ENCODE results near the gene ZNF143. TPM values are rescaled to one million over a fixed set of nuclear protein-coding genes. Genes with fewer than 3 reads are reported as not detected.

Gene ZNF143
- total and polyA plus RNA-seq, 10 of the 15 experiments (the other 5 are each of a cell fraction or from before 2014, with no cell fraction given), result 13.6 to 48.7 (median 19.4) TPM

DNA sequence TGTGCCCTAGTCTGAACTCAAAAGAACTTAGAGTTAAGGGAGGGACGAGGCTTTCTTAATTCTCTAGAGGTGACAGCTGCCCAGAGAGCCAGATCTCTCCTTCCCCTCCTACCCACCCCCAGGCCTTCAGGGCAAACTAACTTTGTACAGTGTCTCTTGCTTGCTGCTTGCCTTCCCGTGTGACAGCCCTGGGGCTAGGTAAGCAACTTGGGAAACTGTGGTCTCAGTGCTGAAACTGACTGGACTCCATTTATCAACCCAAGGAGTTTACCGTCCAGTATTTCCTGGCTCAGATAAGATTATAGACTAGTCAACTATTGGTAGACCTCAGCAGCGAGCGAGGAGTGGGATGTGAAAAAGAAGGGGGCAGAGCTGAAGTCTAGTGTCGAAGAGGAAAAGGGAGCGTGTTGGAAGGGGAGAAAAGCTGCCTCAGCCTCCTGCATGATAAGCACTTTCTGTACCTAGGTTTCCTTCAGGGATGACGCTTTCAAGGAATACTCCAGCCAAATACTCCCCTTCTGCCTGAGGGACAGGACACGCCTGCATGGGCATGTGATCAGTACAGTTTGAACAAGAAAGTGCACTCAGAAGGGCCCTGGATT lies 69.3 kb downstream of the ZNF143 start:
- no peak overlapping the region for H3K9ac ChIP-seq (ENCODE audit: control insufficient read depth, insufficient read depth, low read length)
- 83% methylated on average over 9 of the region's 9 CpGs for WGBS (ENCODE audit: insufficient coverage, insufficient replicate concordance, low lambda C conversion rate, missing lambda C conversion rate)
- CTCF ChIA-PET, result interaction anchor here (0.6 to 3.2 kb wide), 3 partner anchors 8 to 247 kb away, joined by 3 to 7 read pairs (median 3); no protein-coding TSS in a partner anchor
- ATAC-seq (no peak), DNase-seq (ENCODE audit: low read depth, low spot score) (no peak), FAIRE-seq (peak; percentile 13)
- RAD21 ChIA-PET (ENCODE audit: unreplicated experiment), result interaction anchor here (0.6 to 1.1 kb wide), 2 partner anchors 150 to 218 kb away, joined by 3 read pairs; no protein-coding TSS in a partner anchor
- no peak overlapping the region for H3K4me2 ChIP-seq (ENCODE audit: control insufficient read depth, insufficient read depth)
- no peaks in the 10 kb centered on the region for H3K9me3 ChIP-seq (replicated peaks; ENCODE audit: control insufficient read depth, insufficient read depth, low read length)
- intact Hi-C loops (cut with micrococcal nuclease; ENCODE audit: unreplicated experiment) (no loop called here), in situ Hi-C loops (cut with MboI) (loop anchor here (5.0 to 10.0 kb wide), 2 partner anchors 222 to 445 kb away; no protein-coding TSS in a partner anchor)
- H3K27ac ChIP-seq (ENCODE audit: control insufficient read depth, insufficient read depth), result no peak overlapping the region
- H3K79me2 ChIP-seq (ENCODE audit: control insufficient read depth, insufficient read depth, low read length), result no peaks in the 10 kb centered on the region
- no peak overlapping the region for H2AFZ ChIP-seq (ENCODE audit: control insufficient read depth, low read depth, low read length)
- no TSS peak for BruUV-seq (replicated peaks)
- TF ChIP-seq MEF2A (IDR thresholded peaks at IDR 0.05; ENCODE audit: insufficient read depth, low read depth, low read length) (no peak), TCF12 (IDR thresholded peaks at IDR 0.05; ENCODE audit: low read depth, low read length) (no peak), EGR1 (IDR thresholded peaks at IDR 0.05; ENCODE audit: borderline replicate concordance in 1 of 2, low read depth in 2 of 2, low read length in 2 of 2) (no peak), POU2F2 (IDR thresholded peaks at IDR 0.05; ENCODE audit: borderline replicate concordance, low read depth, low read length) (no peak), KAT2A (conservative IDR thresholded peaks at IDR 0.05; ENCODE audit: control insufficient read depth, low read depth, low read length) (no peak)
- TF ChIP-seq, protein P1, sequence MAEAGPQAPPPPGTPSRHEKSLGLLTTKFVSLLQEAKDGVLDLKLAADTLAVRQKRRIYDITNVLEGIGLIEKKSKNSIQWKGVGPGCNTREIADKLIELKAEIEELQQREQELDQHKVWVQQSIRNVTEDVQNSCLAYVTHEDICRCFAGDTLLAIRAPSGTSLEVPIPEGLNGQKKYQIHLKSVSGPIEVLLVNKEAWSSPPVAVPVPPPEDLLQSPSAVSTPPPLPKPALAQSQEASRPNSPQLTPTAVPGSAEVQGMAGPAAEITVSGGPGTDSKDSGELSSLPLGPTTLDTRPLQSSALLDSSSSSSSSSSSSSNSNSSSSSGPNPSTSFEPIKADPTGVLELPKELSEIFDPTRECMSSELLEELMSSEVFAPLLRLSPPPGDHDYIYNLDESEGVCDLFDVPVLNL (IDR thresholded peaks at IDR 0.05; ENCODE audit: low read depth, low read length), result no peak
- POLR2A ChIA-PET, result no interaction called here
- no peaks in the 10 kb centered on the region for H3K27me3 ChIP-seq (replicated peaks in 1 of 2; ENCODE audit: control insufficient read depth in 2 of 2, insufficient read depth in 2 of 2, low read length in 1 of 2)
- H4K20me1 ChIP-seq (ENCODE audit: control insufficient read depth, insufficient read depth), result no peaks in the 10 kb centered on the region
- no peaks in the 10 kb centered on the region for H3K4me1 ChIP-seq (ENCODE audit: control insufficient read depth, insufficient read depth, low read length)
- peaks cover 2 to 4% of the 10 kb centered on the region in 2 experiments; a peak in 3 of 4 replicates for H3K36me3 ChIP-seq (ENCODE audit: control insufficient read depth in 2 of 2, insufficient read depth in 2 of 2, low read length in 1 of 2)
- no peak overlapping the region for H3K4me3 ChIP-seq
- SMC1A ChIA-PET (ENCODE audit: uncharacterized antibody, unreplicated experiment), result no interaction called here
